ENCODE measurements around the gene ADH1B. TPM values are rescaled to one million over a fixed set of nuclear protein-coding genes. Genes with fewer than 3 reads are reported as not detected.

Gene ADH1B
- total and polyA plus RNA-seq, 3 donors from 2014 or later, result 6.4 to 24.6 (median 9.4) TPM

DNA sequence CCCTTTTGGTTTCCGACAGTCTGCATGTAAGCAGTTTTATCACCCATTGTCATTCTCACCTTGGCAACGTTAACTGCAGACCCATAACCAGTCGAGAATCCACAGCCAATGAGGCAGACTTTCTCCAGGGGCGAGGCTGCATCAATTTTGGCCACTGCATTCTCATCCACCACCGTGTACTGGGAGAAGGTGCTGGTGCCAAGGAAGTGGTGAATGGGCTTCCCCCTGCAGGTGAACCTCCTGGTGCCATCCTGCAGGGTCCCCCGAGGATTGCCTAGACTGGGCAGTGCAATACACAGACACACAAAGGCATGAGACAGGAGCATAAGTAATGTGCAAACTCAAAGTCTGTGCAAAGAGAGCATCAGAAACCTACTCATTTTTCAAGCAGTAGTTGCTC is 5.4 kb downstream of the ADH1B start:
- Histone ChIP-seq H3K27me3 (no peaks in the 10 kb centered on the region), H3K9me3 (no peaks in the 10 kb centered on the region), H3K4me1 (peaks cover 4% of the 10 kb centered on the region), H3K27ac (no peak overlapping the region), H3K36me3 (ENCODE audit: low read depth, missing control alignments) (no peaks in the 10 kb centered on the region), H3K4me3 (no peak overlapping the region)
- 67 to 69% methylated on average over 6 of the region's 6 CpGs for WGBS, 2 donors
- TF ChIP-seq, protein P1, sequence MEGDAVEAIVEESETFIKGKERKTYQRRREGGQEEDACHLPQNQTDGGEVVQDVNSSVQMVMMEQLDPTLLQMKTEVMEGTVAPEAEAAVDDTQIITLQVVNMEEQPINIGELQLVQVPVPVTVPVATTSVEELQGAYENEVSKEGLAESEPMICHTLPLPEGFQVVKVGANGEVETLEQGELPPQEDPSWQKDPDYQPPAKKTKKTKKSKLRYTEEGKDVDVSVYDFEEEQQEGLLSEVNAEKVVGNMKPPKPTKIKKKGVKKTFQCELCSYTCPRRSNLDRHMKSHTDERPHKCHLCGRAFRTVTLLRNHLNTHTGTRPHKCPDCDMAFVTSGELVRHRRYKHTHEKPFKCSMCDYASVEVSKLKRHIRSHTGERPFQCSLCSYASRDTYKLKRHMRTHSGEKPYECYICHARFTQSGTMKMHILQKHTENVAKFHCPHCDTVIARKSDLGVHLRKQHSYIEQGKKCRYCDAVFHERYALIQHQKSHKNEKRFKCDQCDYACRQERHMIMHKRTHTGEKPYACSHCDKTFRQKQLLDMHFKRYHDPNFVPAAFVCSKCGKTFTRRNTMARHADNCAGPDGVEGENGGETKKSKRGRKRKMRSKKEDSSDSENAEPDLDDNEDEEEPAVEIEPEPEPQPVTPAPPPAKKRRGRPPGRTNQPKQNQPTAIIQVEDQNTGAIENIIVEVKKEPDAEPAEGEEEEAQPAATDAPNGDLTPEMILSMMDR (IDR thresholded peaks at IDR 0.05), result no peak
- TF ChIP-seq POLR2A (IDR thresholded peaks at IDR 0.05), result no peak
- DNase-seq, result no peak
- intact Hi-C loops (cut with DNase I; ENCODE audit: low total_unique reads), result no loop called here

DNA sequence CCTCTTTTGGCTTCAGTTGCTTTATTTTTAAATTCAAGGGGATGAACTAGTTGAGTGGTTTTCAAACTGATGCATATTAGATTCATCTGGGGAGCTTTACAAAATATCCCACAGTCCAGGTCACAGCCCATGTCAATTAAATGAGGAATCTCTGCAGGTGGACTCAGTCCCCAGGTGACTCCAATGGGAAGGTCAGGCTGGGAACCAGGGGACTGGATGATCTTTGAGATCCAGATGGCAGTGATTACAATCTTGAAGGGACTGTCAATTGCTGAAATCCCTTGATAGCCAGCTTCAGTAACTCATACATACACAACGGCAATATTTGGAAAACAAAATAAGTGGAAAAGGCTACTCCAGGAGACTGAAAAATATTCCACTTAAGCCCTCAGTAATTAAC is 7.0 kb downstream of the ADH1B start:
- 90 to 94% methylated on average over 1 of the region's 1 CpG for WGBS, 2 donors
- no peak for DNase-seq
- TF ChIP-seq, protein P1 (IDR thresholded peaks at IDR 0.05), result no peak
- no peak for TF ChIP-seq POLR2A (IDR thresholded peaks at IDR 0.05)
- Histone ChIP-seq H3K27ac (no peak overlapping the region), H3K4me1 (peaks cover 4% of the 10 kb centered on the region), H3K27me3 (no peaks in the 10 kb centered on the region), H3K9me3 (no peaks in the 10 kb centered on the region), H3K36me3 (ENCODE audit: low read depth, missing control alignments) (no peaks in the 10 kb centered on the region), H3K4me3 (no peak overlapping the region)
- intact Hi-C loops (cut with DNase I; ENCODE audit: low total_unique reads), result no loop called here

DNA sequence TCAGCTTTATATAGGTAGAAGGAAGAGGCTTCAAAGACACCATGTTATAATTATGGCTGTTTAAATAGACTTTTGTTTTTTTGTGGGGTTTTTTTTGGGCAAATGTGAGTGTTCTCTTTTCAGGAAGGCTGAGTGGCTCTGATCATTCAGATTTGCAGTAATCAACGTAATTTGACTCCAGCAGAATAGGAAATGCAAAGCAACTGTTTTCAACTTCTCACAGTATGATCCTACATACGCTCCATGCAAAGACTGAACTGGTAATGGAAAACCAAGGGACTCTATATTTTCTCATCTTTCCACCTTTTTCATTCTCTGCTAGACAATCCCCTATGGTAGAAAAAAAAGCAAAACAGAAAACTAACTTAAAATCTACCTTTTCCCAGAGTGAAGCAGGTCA is 10.8 kb downstream of the ADH1B start:
- Histone ChIP-seq H3K9me3 (no peaks in the 10 kb centered on the region), H3K4me1 (no peaks in the 10 kb centered on the region), H3K27me3 (no peaks in the 10 kb centered on the region), H3K36me3 (ENCODE audit: low read depth, missing control alignments) (no peaks in the 10 kb centered on the region), H3K27ac (no peak overlapping the region), H3K4me3 (no peak overlapping the region)
- TF ChIP-seq POLR2A (IDR thresholded peaks at IDR 0.05), result no peak
- TF ChIP-seq, protein P1 (IDR thresholded peaks at IDR 0.05), result no peak
- WGBS, 2 donors, result 73 to 82% methylated on average over 2 of the region's 2 CpGs
- DNase-seq, result no peak
- intact Hi-C loops (cut with DNase I; ENCODE audit: low total_unique reads), result no loop called here

DNA sequence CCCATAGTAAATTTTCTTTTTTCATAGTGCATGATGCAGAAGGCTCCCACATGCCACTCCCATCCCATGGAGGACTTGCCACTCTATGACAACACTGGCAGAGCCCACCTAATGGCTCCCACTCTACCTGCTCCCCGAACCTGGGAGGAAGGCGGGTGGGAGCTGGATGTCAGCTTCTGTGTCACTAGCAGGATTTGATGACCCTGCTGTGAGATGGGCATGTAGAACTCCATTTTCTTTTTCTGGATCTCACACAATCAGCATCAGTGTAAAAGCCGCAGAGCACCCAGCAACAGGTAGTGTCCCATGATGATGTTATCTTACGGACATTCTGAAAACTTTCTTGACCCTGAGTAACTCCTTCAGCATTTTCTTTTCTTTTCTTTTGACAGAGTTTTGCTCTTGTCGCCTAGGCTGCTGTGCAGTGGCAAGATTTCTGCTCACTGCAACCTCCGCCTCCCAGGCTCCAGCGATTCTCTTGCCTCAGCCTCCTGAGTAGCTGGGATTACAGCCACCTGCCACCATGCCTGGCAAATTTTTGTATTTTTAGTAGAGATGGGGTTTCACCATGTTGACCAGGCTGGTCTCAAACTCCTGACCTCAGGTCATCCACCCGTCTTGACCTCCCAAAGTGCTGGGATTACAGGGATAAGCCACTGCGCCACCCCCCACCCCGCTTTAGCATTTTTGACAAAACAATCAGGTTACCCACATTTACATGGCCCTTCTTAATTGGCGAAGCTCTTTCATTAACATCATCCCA is 15.4 kb downstream of the ADH1B start:
- Histone ChIP-seq H3K9me3 (no peaks in the 10 kb centered on the region), H3K27ac (no peak overlapping the region), H3K4me1 (peaks cover 6% of the 10 kb centered on the region), H3K36me3 (ENCODE audit: low read depth, missing control alignments) (no peaks in the 10 kb centered on the region), H3K27me3 (no peaks in the 10 kb centered on the region), H3K4me3 (no peak overlapping the region)
- TF ChIP-seq POLR2A (IDR thresholded peaks at IDR 0.05), result no peak
- TF ChIP-seq, protein P1 (IDR thresholded peaks at IDR 0.05), result no peak
- WGBS, 2 donors, result 93 to 96% methylated on average over 11 of the region's 11 CpGs
- intact Hi-C loops (cut with DNase I; ENCODE audit: low total_unique reads), result no loop called here
- DNase-seq, result no peak

All from testis (tissue), 3 donors.